GM18951 (cell line): ENCODE measurements around the gene TMEM238L.

Source experiments
- POLR2A ChIP-seq: IDR thresholded peaks from 4 replicates; pipeline ENCODE4 v1.6.1; 2011; ENCODE audit warnings: mild to moderate bottlenecking; ENCODE audit not compliant: insufficient read length, insufficient read depth; ENCODE audit errors: extremely low read depth
- in situ Hi-C: fragments of 300-500 bp; cut with MboI; formaldehyde crosslinking; loops from one replicate; pipeline ENCODE4 v1.12.0; 2022; ENCODE audit warnings: low sequenced_read_pairs, mixed read lengths, inconsistent platforms; ENCODE audit not compliant: unreplicated experiment

TMEM238L gene

GRCh38 chr17:10756619-10757018 lies 47.3 kb downstream of the TMEM238L start:
- TF ChIP-seq POLR2A = no peak
- in situ Hi-C loops = no loop called here

GRCh38 chr17:10756185-10756584 lies 47.7 kb downstream of the TMEM238L start:
- in situ Hi-C loops = no loop called here
- TF ChIP-seq POLR2A = no peak

GRCh38 chr17:10755592-10756127 lies 48.2 kb downstream of the TMEM238L start:
- TF ChIP-seq POLR2A = no peak
- in situ Hi-C loops = no loop called here

GRCh38 chr17:10754861-10755591 lies 48.9 kb downstream of the TMEM238L start:
- in situ Hi-C loops = no loop called here
- no peak for TF ChIP-seq POLR2A

- TF ChIP-seq POLR2A = no peak
- in situ Hi-C loops = no loop called here
Observed at GRCh38 chr17:10754109-10754508, 49.8 kb downstream of the TMEM238L start.

- TF ChIP-seq POLR2A = no peak
- in situ Hi-C loops = no loop called here
Observed at GRCh38 chr17:10752696-10753095, 51.2 kb downstream of the TMEM238L start.

GRCh38 chr17:10751563-10751962 lies 52.3 kb downstream of the TMEM238L start:
- in situ Hi-C loops = no loop called here

GRCh38 chr17:10750210-10750609 lies 53.7 kb downstream of the TMEM238L start:
- no peak for TF ChIP-seq POLR2A
- in situ Hi-C loops = no loop called here

More at GRCh38 chr17:10751563-10751962, 52.3 kb downstream of the TMEM238L start:
- TF ChIP-seq POLR2A = no peak

GRCh38 chr17:10748531-10749181 lies 55.2 kb downstream of the TMEM238L start:
- in situ Hi-C loops = no loop called here
- TF ChIP-seq POLR2A = no peak

- in situ Hi-C loops = no loop called here
- TF ChIP-seq POLR2A = no peak
Observed at GRCh38 chr17:10745231-10745630, 58.7 kb downstream of the TMEM238L start.
